Activated effector memory CD4-positive, alpha-beta T cell treated with Interleukin-2 at 50 U/mL for 16 hours (primary cell): ENCODE results near the gene RNASEH1.
A peak's percentile ranks its signal among the peaks of the same experiment; 100 is the strongest.
"Not testable (repeated sequence)": the region's sequence is repeated elsewhere in the genome, so short reads cannot be mapped to it uniquely, and the experiment has no call there.

Source experiments
- DNase-seq: peaks from one replicate; pipeline ENCODE4 v3.0.0-alpha.2; 2020

RNASEH1 gene

GRCh38 chr2:3589086-3589485 lies 31.0 kb upstream of the RNASEH1 start:
- DNase-seq, result no peak

GRCh38 chr2:3588084-3588483 lies 30.0 kb upstream of the RNASEH1 start:
- DNase-seq, result no peak

GRCh38 chr2:3587432-3587831 lies 29.3 kb upstream of the RNASEH1 start:
- no peak for DNase-seq

GRCh38 chr2:3587021-3587420 lies 28.9 kb upstream of the RNASEH1 start:
- no peak for DNase-seq

GRCh38 chr2:3586220-3586619 lies 28.1 kb upstream of the RNASEH1 start:
- DNase-seq, result no peak

- no peak for DNase-seq
Measured at GRCh38 chr2:3585261-3586109, 27.4 kb upstream of the RNASEH1 start.

GRCh38 chr2:3584608-3585260 lies 26.6 kb upstream of the RNASEH1 start:
- no peak for DNase-seq

- no peak for DNase-seq
Measured at GRCh38 chr2:3584076-3584475, 25.9 kb upstream of the RNASEH1 start.

- DNase-seq, result no peak
Measured at GRCh38 chr2:3581367-3582262, 23.5 kb upstream of the RNASEH1 start.

GRCh38 chr2:3580449-3580848 lies 22.3 kb upstream of the RNASEH1 start:
- DNase-seq, result no peak

- DNase-seq, result no peak
Measured at GRCh38 chr2:3578987-3579386, 20.9 kb upstream of the RNASEH1 start.

GRCh38 chr2:3576263-3576630 lies 18.1 kb upstream of the RNASEH1 start:
- not testable (repeated sequence) for DNase-seq

GRCh38 chr2:3575534-3576262 lies 17.6 kb upstream of the RNASEH1 start:
- peak; percentile 25 for DNase-seq

- no peak for DNase-seq
Measured at GRCh38 chr2:3574155-3574554, 16.0 kb upstream of the RNASEH1 start.

- no peak for DNase-seq
Measured at GRCh38 chr2:3572620-3573019, 14.5 kb upstream of the RNASEH1 start.

- DNase-seq, result no peak
Measured at GRCh38 chr2:3571284-3571683, 13.2 kb upstream of the RNASEH1 start.

- DNase-seq, result not testable (repeated sequence)
Measured at GRCh38 chr2:3569656-3570055, 11.5 kb upstream of the RNASEH1 start.

- DNase-seq, result no peak
Measured at GRCh38 chr2:3566806-3567205, 8.7 kb upstream of the RNASEH1 start.

- DNase-seq, result no peak
Measured at GRCh38 chr2:3565117-3565516, 7.0 kb upstream of the RNASEH1 start.

- no peak for DNase-seq
Measured at GRCh38 chr2:3563521-3563976, 5.4 kb upstream of the RNASEH1 start.

- DNase-seq, result no peak
Measured at GRCh38 chr2:3557639-3558204, 411 bp downstream of the RNASEH1 start.

- no peak for DNase-seq
Measured at GRCh38 chr2:3553946-3554345, 4.2 kb downstream of the RNASEH1 start.
